HL-60 (cell line): ENCODE results near the gene COPS9.

Experiments used
- DNase-seq, 2 experiments: peaks; one replicate each; pipeline ENCODE4 v3.0.0-alpha.2; 2010 to 2020; ENCODE audit warnings: low read depth in 1 of 2, low spot score in 1 of 2
- H3K27ac ChIP-seq: fragments of 250-450 bp; sonication (Bioruptor Pico); replicated peaks from 2 replicates; pipeline ENCODE4 v1.5.1; 2020; ENCODE audit warnings: mild to moderate bottlenecking, moderate library complexity
- H3K27me3 ChIP-seq: fragments of 250-450 bp; sonication (Bioruptor Pico); 2 replicates; pipeline ENCODE4 v1.5.1; 2021; ENCODE audit warnings: mild to moderate bottlenecking, moderate library complexity; ENCODE audit not compliant: insufficient read depth, poor library complexity, severe bottlenecking
- H3K4me3 ChIP-seq: replicated peaks from 2 replicates; pipeline ENCODE4 v1.5.1; 2011; ENCODE audit warnings: mild to moderate bottlenecking, control low read depth, low read length; ENCODE audit not compliant: insufficient read depth
- GABPA ChIP-seq: IDR thresholded peaks from 2 replicates; pipeline ENCODE4 v1.6.1; 2012; ENCODE audit warnings: low read depth
- POLR2AphosphoS5 ChIP-seq: IDR thresholded peaks from 2 replicates; pipeline ENCODE4 v1.6.1; 2012; ENCODE audit warnings: low read depth
- SPI1 ChIP-seq: IDR thresholded peaks from 2 replicates; pipeline ENCODE4 v1.6.1; 2012; ENCODE audit warnings: low read depth, mild to moderate bottlenecking, borderline replicate concordance
- TF ChIP-seq, protein P1 (sequence below): IDR thresholded peaks from one replicate; pipeline ENCODE4 v1.5.1; 2011; ENCODE audit warnings: low read length, control low read depth, inconsistent platforms; ENCODE audit not compliant: insufficient read depth
- TF ChIP-seq, protein P2 (sequence below): IDR thresholded peaks from 2 replicates; pipeline ENCODE4 v1.6.1; 2012; ENCODE audit warnings: low read depth; ENCODE audit not compliant: insufficient replicate concordance

COPS9 gene

DNA sequence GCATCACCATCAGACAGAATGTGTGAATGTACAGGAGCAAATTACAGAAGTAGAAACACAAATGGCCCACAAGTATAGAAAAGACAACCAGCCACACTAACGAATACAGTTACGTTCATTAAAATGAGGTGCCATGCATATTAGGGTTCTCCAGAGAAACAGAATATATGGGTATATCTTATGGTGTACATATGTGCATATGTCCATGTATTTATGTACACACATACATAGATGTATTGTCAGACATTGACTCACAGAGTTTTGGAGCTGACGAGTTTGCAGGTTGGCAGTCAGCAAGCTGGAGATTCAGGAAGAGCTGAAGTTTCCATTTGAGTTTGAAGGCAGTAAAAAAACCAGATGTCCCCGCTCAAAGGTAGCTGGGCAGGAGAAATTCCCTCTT, 33.0 kb downstream of the COPS9 start:
- no peak for DNase-seq
- H3K27ac ChIP-seq = no peak overlapping the region
- TF ChIP-seq, protein P1, sequence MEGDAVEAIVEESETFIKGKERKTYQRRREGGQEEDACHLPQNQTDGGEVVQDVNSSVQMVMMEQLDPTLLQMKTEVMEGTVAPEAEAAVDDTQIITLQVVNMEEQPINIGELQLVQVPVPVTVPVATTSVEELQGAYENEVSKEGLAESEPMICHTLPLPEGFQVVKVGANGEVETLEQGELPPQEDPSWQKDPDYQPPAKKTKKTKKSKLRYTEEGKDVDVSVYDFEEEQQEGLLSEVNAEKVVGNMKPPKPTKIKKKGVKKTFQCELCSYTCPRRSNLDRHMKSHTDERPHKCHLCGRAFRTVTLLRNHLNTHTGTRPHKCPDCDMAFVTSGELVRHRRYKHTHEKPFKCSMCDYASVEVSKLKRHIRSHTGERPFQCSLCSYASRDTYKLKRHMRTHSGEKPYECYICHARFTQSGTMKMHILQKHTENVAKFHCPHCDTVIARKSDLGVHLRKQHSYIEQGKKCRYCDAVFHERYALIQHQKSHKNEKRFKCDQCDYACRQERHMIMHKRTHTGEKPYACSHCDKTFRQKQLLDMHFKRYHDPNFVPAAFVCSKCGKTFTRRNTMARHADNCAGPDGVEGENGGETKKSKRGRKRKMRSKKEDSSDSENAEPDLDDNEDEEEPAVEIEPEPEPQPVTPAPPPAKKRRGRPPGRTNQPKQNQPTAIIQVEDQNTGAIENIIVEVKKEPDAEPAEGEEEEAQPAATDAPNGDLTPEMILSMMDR = no peak
- no peak for TF ChIP-seq SPI1
- TF ChIP-seq GABPA = no peak
- TF ChIP-seq, protein P2, sequence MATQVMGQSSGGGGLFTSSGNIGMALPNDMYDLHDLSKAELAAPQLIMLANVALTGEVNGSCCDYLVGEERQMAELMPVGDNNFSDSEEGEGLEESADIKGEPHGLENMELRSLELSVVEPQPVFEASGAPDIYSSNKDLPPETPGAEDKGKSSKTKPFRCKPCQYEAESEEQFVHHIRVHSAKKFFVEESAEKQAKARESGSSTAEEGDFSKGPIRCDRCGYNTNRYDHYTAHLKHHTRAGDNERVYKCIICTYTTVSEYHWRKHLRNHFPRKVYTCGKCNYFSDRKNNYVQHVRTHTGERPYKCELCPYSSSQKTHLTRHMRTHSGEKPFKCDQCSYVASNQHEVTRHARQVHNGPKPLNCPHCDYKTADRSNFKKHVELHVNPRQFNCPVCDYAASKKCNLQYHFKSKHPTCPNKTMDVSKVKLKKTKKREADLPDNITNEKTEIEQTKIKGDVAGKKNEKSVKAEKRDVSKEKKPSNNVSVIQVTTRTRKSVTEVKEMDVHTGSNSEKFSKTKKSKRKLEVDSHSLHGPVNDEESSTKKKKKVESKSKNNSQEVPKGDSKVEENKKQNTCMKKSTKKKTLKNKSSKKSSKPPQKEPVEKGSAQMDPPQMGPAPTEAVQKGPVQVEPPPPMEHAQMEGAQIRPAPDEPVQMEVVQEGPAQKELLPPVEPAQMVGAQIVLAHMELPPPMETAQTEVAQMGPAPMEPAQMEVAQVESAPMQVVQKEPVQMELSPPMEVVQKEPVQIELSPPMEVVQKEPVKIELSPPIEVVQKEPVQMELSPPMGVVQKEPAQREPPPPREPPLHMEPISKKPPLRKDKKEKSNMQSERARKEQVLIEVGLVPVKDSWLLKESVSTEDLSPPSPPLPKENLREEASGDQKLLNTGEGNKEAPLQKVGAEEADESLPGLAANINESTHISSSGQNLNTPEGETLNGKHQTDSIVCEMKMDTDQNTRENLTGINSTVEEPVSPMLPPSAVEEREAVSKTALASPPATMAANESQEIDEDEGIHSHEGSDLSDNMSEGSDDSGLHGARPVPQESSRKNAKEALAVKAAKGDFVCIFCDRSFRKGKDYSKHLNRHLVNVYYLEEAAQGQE = no peak
- no peak for TF ChIP-seq POLR2AphosphoS5
- no peak overlapping the region for H3K4me3 ChIP-seq
- H3K27me3 ChIP-seq = peaks cover 16% of the 10 kb centered on the region

DNA sequence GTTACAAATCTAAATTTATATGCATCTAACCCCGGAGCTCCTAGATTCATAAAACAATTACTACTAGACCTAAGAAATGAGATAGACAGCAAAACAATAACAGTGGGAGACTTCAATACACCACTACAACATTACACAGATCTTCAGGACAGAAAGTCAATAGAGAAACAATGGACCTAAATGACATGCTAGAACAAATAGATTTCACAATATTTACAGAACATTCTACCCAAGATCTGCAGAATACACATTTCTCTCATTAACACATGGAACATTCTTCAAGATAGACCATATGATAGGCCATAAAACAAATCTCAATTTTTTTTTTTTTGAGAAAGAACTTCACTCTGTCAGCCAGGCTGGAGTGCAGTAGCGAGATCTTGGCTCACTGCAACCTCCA, 37.8 kb downstream of the COPS9 start:
- no peak overlapping the region for H3K27ac ChIP-seq
- no peak overlapping the region for H3K4me3 ChIP-seq
- no peak for DNase-seq
- TF ChIP-seq POLR2AphosphoS5 (no peak), SPI1 (no peak), GABPA (no peak)
- TF ChIP-seq, protein P1 = no peak
- TF ChIP-seq, protein P2 = no peak
- H3K27me3 ChIP-seq = peaks cover 39% of the 10 kb centered on the region

DNA sequence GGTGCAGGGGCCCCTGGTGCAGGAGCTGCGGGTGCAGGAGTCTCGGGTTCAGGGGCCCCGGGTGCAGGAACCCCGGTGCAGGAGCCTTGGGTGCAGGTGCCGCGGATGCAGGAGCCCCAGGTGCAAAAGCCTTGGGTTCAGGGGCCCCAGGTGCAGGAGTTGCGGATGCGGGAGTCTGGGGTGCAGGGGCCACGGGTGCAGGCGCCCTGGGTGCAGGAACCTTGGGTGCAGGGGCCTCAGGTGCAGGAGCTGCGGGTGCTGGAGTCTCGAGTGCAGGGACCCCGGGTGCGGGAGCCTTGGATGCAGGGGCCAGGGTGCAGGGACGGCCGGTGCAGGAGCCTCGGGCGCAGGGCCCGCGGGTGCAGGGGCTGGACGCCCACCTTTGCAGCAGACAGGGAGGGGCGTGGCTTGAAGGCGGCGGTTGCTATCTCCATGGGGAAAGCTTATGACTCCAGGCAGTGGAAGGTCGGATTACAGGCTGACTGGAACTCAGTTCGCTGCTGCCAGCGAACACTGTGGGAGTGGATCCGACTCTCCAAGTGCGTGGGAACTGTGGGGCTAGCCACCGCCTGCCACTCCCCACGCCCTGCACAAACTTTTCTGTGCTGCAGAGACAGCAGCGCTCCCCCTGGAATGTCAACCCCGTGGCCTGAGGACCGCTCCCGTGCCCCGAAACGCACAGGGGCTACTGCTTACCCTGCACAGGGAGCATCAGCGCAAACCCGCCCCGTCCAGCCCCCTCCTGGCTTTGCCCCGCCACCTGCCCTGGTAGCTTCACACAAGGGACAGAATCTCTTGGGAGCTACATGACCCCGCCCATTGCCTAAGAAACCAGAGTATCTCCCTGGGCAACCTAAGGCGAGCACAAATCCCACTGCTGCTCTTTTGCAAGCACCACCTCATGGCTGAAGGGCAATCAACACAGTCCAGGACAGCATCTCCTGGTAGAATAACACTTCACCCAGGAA, 40.3 kb downstream of the COPS9 start:
- Histone ChIP-seq H3K27me3 (peaks cover 36% of the 10 kb centered on the region), H3K4me3 (no peak overlapping the region), H3K27ac (no peak overlapping the region)
- no peak for TF ChIP-seq SPI1
- no peak for TF ChIP-seq GABPA
- no peak for TF ChIP-seq POLR2AphosphoS5
- TF ChIP-seq, protein P1 = no peak
- TF ChIP-seq, protein P2 = no peak
- no peak for DNase-seq
